SK-N-SH (cell line): ENCODE results near the gene SLCO3A1. TPM values are rescaled to one million over a fixed set of nuclear protein-coding genes. Genes with fewer than 3 reads are reported as not detected.

Experiments
- CTCF ChIA-PET: fragments of 300-600, 350-600 bp; formaldehyde crosslinking; extraction: SDS; loops from one replicate; lab custom pipeline; 2021; lab: Yijun Ruan, JAX
- POLR2A ChIA-PET: fragments of 350-600 bp; sonication (Branson Sonifier 250); formaldehyde crosslinking; extraction: SDS; loops from one replicate; lab custom pipeline; 2020; ENCODE audit warnings: antibody characterized with exemption, inconsistent platforms; lab: Yijun Ruan, JAX
- DNase-seq: peaks from one replicate; pipeline ENCODE4 v3.0.0; 2012
- H2AFZ ChIP-seq: fragments of 200-600 bp; sonication (generic); 2 replicates; pipeline ENCODE4 v1.8.1; 2016; ENCODE audit warnings: antibody characterized with exemption, mild to moderate bottlenecking, low read depth
- H3F3A ChIP-seq: fragments of 200-600 bp; sonication (generic); replicated peaks from 2 replicates; pipeline ENCODE3; 2016; ENCODE audit warnings: antibody characterized with exemption, mild to moderate bottlenecking; ENCODE audit not compliant: insufficient read depth
- H3K27ac ChIP-seq, 2 experiments: fragments of 200-500 bp in 1 of 2; fragments of 200-600 bp in 1 of 2; sonication (Bioruptor generic) in 1 of 2; sonication (generic), shearing (Covaris generic) in 1 of 2; 2 replicates each; pipeline versions ENCODE4 v1.5.1 to v1.6.1; 2014 to 2016; ENCODE audit warnings: low read depth in 2 of 2, inconsistent platforms in 1 of 2, low read length in 1 of 2, mild to moderate bottlenecking in 1 of 2, mixed read lengths in 1 of 2
- H3K27me3 ChIP-seq: fragments of 200-600 bp; sonication (generic), shearing (Covaris generic); 2 replicates; pipeline ENCODE4 v1.6.1; 2016; ENCODE audit warnings: mixed run types; ENCODE audit not compliant: insufficient read depth
- H3K36me3 ChIP-seq, 2 experiments: fragments of 200-500 bp in 1 of 2; fragments of 200-600 bp in 1 of 2; sonication (Bioruptor generic) in 1 of 2; sonication (generic) in 1 of 2; replicated peaks in 1 of 2; 2 replicates each; pipeline versions ENCODE3 to v1.5.1; 2014 to 2016; ENCODE audit warnings: low read length in 1 of 2, mild to moderate bottlenecking in 1 of 2; ENCODE audit not compliant: insufficient read depth in 2 of 2, control insufficient read depth in 1 of 2
- H3K4me1 ChIP-seq, 2 experiments: fragments of 200-500 bp in 1 of 2; fragments of 200-600 bp in 1 of 2; sonication (Bioruptor generic) in 1 of 2; sonication (generic), shearing (Covaris generic) in 1 of 2; 2 replicates each; pipeline versions ENCODE4 v1.5.1 to v1.6.1; 2014 to 2016; ENCODE audit warnings: low read depth in 1 of 2, low read length in 1 of 2, mixed run types in 1 of 2; ENCODE audit not compliant: insufficient read depth in 2 of 2, control insufficient read depth in 1 of 2
- H3K4me2 ChIP-seq: fragments of 200-600 bp; sonication (generic), shearing (Covaris generic); 2 replicates; pipeline ENCODE4 v1.6.1; 2017; ENCODE audit warnings: mixed run types
- H3K4me3 ChIP-seq, 2 experiments: fragments of 200-500 bp in 1 of 2; fragments of 200-600 bp in 1 of 2; sonication (Bioruptor generic) in 1 of 2; sonication (generic), shearing (Covaris generic) in 1 of 2; 2 replicates each; pipeline versions ENCODE4 v1.5.1 to v1.8.1; 2014 to 2016; ENCODE audit warnings: low read depth in 2 of 2, inconsistent platforms in 1 of 2, low read length in 1 of 2, mild to moderate bottlenecking in 1 of 2, mixed read lengths in 1 of 2, moderate library complexity in 1 of 2
- H3K79me2 ChIP-seq: fragments of 200-600 bp; sonication (generic); 2 replicates; pipeline ENCODE4 v1.8.1; 2017; ENCODE audit warnings: mild to moderate bottlenecking; ENCODE audit not compliant: insufficient read depth
- H3K9ac ChIP-seq: fragments of 200-600 bp; sonication (generic); 2 replicates; pipeline ENCODE4 v1.6.1; 2017; ENCODE audit warnings: mixed run types
- H3K9me2 ChIP-seq: fragments of 200-600 bp; sonication (generic); 2 replicates; pipeline ENCODE4 v1.6.1; 2017; ENCODE audit warnings: mixed run types
- H3K9me3 ChIP-seq: fragments of 200-600 bp; sonication (generic); 2 replicates; pipeline ENCODE4 v1.6.1; 2017; ENCODE audit warnings: mixed run types, mild to moderate bottlenecking, moderate library complexity
- H4K20me1 ChIP-seq: fragments of 200-600 bp; sonication (generic); 2 replicates; pipeline ENCODE4 v1.6.1; 2017; ENCODE audit warnings: mild to moderate bottlenecking, mixed run types; ENCODE audit not compliant: insufficient read depth
- CHD2 ChIP-seq: fragments of 150-350 bp; IDR thresholded peaks from 2 replicates; pipeline ENCODE4 v1.6.1; 2018; ENCODE audit warnings: low read length; ENCODE audit not compliant: partially characterized antibody
- ELF1 ChIP-seq: IDR thresholded peaks from 2 replicates; pipeline ENCODE4 v1.4.0; 2012
- EZH2phosphoT487 ChIP-seq: fragments of 200-600 bp; sonication (generic); IDR thresholded peaks from 2 replicates; pipeline ENCODE4 v1.6.1; 2017; ENCODE audit warnings: low read depth, mixed run types, mild to moderate bottlenecking, antibody characterized with exemption, moderate library complexity, borderline replicate concordance
- FOXM1 ChIP-seq: IDR thresholded peaks from 2 replicates; pipeline ENCODE4 v1.4.0; 2012; ENCODE audit warnings: low read depth, mild to moderate bottlenecking
- JUND ChIP-seq: IDR thresholded peaks from 2 replicates; pipeline ENCODE4 v1.4.0; 2012
- MEF2A ChIP-seq: IDR thresholded peaks from 2 replicates; pipeline ENCODE4 v1.4.0; 2012; ENCODE audit warnings: low read depth, borderline replicate concordance
- MXI1 ChIP-seq: IDR thresholded peaks from 2 replicates; pipeline ENCODE4 v1.6.1; 2012; ENCODE audit warnings: mild to moderate bottlenecking, low read depth, low read length, improper control_type of control experiment
- POLR2AphosphoS5 ChIP-seq: IDR thresholded peaks from 2 replicates; pipeline ENCODE4 v1.6.1; 2012; ENCODE audit warnings: low read depth, low read length
- RAD21 ChIP-seq: IDR thresholded peaks from 2 replicates; pipeline ENCODE4 v1.6.1; 2012; ENCODE audit warnings: mild to moderate bottlenecking, low read length
- RCOR1 ChIP-seq: fragments of 150-350 bp; IDR thresholded peaks from 2 replicates; pipeline ENCODE4 v1.6.1; 2017; ENCODE audit warnings: antibody characterized with exemption, low read length
- RFX5 ChIP-seq: IDR thresholded peaks from 2 replicates; pipeline ENCODE4 v1.6.1; 2012; ENCODE audit warnings: mild to moderate bottlenecking, improper control_type of control experiment, low read length
- RXRA ChIP-seq: IDR thresholded peaks from 2 replicates; pipeline ENCODE4 v1.4.0; 2012; ENCODE audit warnings: low read depth, mild to moderate bottlenecking, borderline replicate concordance
- SIN3A ChIP-seq: IDR thresholded peaks from 2 replicates; pipeline ENCODE4 v1.6.1; 2012; ENCODE audit warnings: low read depth, mild to moderate bottlenecking, low read length, moderate library complexity, borderline replicate concordance
- SMC3 ChIP-seq: IDR thresholded peaks from 2 replicates; pipeline ENCODE4 v1.6.1; 2012; ENCODE audit warnings: low read depth, low read length, improper control_type of control experiment
- TAF1 ChIP-seq: IDR thresholded peaks from 2 replicates; pipeline ENCODE4 v1.6.1; 2012; ENCODE audit warnings: low read depth, mild to moderate bottlenecking, low read length, moderate library complexity, borderline replicate concordance
- WGBS: methylation state at CpG from one replicate; pipeline ENCODE4 v1.1.6; 2017; ENCODE audit warnings: low lambda C conversion rate; 5-methylcytosine and 5-hydroxymethylcytosine counted together
- polyA plus RNA-seq, 3 experiments: library from polyadenylated mRNA; depleted of rRNA; stranded (reverse); fragments of >200 nt; gene quantifications; 2 replicates each; pipeline ENCODE4 v1.2.3, GENCODE V29; 2012
- TF ChIP-seq, protein P1 (sequence below): IDR thresholded peaks from 2 replicates; pipeline ENCODE4 v1.4.0; 2012; ENCODE audit warnings: low read depth, borderline replicate concordance
- TF ChIP-seq, protein P2 (sequence below): IDR thresholded peaks from 2 replicates; pipeline ENCODE4 v1.6.1; 2012; ENCODE audit warnings: mild to moderate bottlenecking, low read depth, low read length, moderate library complexity
- TF ChIP-seq, protein P3 (sequence below): IDR thresholded peaks from 2 replicates; pipeline ENCODE4; 2012
- TF ChIP-seq, protein P4 (sequence below): IDR thresholded peaks from 2 replicates; pipeline ENCODE4 v1.4.0; 2012; ENCODE audit warnings: low read depth

Gene SLCO3A1
- polyA plus RNA-seq, 1 of the 3 experiments (the other 2 are of a cell fraction) = 19.7 TPM

DNA sequence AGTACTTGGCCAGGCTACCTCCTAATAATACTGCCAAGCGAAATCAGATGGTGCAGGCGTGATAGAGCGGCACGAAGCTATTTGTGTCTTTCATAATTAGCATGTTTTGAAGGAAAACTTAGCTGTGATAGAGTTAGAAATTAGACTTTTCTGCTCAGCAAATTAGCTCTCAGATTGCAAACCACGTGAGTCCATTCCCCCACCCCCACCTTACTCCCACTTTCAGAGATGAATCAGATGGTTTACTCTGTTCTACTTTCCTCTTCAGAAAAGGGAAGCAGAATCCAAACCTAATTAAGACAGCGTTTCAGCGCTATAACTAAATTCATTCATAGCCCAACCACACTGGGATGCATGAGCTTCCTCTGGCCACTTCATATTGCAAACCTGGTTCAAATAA is 214.6 kb downstream of the SLCO3A1 start:
- no peak overlapping the region for H2AFZ ChIP-seq
- no peak for DNase-seq
- H3K36me3 ChIP-seq = no peaks in the 10 kb centered on the region
- H3K9ac ChIP-seq = no peak overlapping the region
- 73% methylated on average over 7 of the region's 7 CpGs for whole genome bisulfite sequencing
- POLR2A ChIA-PET = no interaction called here
- no peaks in the 10 kb centered on the region for H4K20me1 ChIP-seq
- TF ChIP-seq POLR2AphosphoS5 = no peak
- TF ChIP-seq, protein P1, sequence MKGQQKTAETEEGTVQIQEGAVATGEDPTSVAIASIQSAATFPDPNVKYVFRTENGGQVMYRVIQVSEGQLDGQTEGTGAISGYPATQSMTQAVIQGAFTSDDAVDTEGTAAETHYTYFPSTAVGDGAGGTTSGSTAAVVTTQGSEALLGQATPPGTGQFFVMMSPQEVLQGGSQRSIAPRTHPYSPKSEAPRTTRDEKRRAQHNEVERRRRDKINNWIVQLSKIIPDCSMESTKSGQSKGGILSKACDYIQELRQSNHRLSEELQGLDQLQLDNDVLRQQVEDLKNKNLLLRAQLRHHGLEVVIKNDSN = peak; percentile 71; the same call in 1 of the 2 replicates
- H3F3A ChIP-seq = peaks cover 9% of the 10 kb centered on the region
- H3K27ac ChIP-seq = peak overlapping the region in 1 of 2 experiments; percentile 4; a peak in 1 of 4 replicates
- no peak overlapping the region for H3K4me3 ChIP-seq
- H3K9me2 ChIP-seq = no peaks in the 10 kb centered on the region
- peaks cover 5% of the 10 kb centered on the region; the same call in 1 of the 2 replicates for H3K79me2 ChIP-seq
- CTCF ChIA-PET = interaction anchor here (0.7 to 2.5 kb wide), 7 partner anchors 9 to 766 kb away, joined by 3 to 20 read pairs (median 5); no protein-coding TSS in a partner anchor
- no peaks in the 10 kb centered on the region for H3K27me3 ChIP-seq
- peaks cover 13 to 22% of the 10 kb centered on the region in 2 experiments for H3K4me1 ChIP-seq
- H3K9me3 ChIP-seq = no peaks in the 10 kb centered on the region
- peak overlapping the region; percentile 13; the same call in 1 of the 2 replicates for H3K4me2 ChIP-seq

DNA sequence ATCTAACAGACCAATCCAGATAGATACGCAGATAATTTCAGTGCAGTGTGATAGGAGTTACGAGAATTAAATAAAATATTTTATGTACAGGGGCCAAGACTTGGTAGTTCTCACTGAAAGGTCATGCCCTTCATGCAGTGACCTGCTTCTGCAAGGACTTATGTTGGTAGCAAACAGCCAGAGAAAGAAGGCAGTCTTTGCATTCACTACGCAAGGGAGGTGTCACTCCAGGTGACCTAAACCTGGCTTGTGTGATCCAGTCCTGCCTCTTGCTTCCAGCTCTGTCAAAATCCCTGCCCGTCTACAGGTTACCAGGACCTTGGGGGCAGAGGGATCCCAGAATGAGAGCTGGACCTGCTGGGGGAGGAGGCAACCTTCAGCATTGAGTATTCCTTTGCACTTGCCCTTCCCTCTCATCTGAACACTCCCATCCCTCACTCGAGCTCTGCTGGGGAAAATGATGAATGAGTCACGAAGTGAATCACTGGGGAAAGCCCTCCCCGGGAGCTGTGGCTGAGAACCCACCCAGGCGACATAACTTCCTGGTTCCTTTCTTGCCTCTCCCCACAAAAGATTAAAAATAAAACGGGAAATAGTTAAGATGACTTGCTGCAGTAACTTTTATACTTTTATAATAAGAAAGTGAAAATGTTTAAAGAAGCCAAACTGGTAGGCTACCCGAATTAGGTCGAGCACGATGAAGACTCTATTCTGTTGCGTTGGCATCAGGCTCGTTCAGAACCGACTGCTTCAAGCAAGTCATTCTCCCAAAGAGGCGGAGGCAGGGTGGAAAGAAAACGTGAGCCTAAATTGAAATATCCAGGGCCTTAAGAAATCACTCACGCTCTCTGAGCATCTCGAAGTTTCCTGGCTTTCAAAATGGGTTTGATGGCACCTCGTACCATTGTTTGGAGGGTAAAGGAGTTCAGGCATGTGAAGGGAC is 216.1 kb downstream of the SLCO3A1 start:
- peaks cover 13 to 22% of the 10 kb centered on the region in 2 experiments for H3K4me1 ChIP-seq
- no peaks in the 10 kb centered on the region for H3K27me3 ChIP-seq
- no peak for DNase-seq
- peak overlapping the region; percentile 67 for H3K4me2 ChIP-seq
- H3K4me3 ChIP-seq = peak overlapping the region in 1 of 2 experiments; percentile 9; a peak in 1 of 4 replicates
- H3K9me2 ChIP-seq = no peaks in the 10 kb centered on the region
- H3F3A ChIP-seq = peaks cover 9% of the 10 kb centered on the region
- no peaks in the 10 kb centered on the region for H3K36me3 ChIP-seq
- H3K79me2 ChIP-seq = peaks cover 5% of the 10 kb centered on the region; the same call in 1 of the 2 replicates
- H3K9me3 ChIP-seq = no peaks in the 10 kb centered on the region
- CTCF ChIA-PET = interaction anchor here (0.6 to 2.5 kb wide), 4 partner anchors 8 to 214 kb away, joined by 3 to 20 read pairs (median 5); no protein-coding TSS in a partner anchor
- H2AFZ ChIP-seq = peak overlapping the region; percentile 75
- H3K9ac ChIP-seq = peak overlapping the region; percentile 37; the same call in 1 of the 2 replicates
- H4K20me1 ChIP-seq = no peaks in the 10 kb centered on the region
- POLR2A ChIA-PET = no interaction called here
- WGBS = 43% methylated on average over 20 of the region's 20 CpGs
- H3K27ac ChIP-seq = peak overlapping the region in 1 of 2 experiments; percentile 91; a peak in 2 of 4 replicates
- no peak for TF ChIP-seq EZH2phosphoT487
- TF ChIP-seq, protein P2, sequence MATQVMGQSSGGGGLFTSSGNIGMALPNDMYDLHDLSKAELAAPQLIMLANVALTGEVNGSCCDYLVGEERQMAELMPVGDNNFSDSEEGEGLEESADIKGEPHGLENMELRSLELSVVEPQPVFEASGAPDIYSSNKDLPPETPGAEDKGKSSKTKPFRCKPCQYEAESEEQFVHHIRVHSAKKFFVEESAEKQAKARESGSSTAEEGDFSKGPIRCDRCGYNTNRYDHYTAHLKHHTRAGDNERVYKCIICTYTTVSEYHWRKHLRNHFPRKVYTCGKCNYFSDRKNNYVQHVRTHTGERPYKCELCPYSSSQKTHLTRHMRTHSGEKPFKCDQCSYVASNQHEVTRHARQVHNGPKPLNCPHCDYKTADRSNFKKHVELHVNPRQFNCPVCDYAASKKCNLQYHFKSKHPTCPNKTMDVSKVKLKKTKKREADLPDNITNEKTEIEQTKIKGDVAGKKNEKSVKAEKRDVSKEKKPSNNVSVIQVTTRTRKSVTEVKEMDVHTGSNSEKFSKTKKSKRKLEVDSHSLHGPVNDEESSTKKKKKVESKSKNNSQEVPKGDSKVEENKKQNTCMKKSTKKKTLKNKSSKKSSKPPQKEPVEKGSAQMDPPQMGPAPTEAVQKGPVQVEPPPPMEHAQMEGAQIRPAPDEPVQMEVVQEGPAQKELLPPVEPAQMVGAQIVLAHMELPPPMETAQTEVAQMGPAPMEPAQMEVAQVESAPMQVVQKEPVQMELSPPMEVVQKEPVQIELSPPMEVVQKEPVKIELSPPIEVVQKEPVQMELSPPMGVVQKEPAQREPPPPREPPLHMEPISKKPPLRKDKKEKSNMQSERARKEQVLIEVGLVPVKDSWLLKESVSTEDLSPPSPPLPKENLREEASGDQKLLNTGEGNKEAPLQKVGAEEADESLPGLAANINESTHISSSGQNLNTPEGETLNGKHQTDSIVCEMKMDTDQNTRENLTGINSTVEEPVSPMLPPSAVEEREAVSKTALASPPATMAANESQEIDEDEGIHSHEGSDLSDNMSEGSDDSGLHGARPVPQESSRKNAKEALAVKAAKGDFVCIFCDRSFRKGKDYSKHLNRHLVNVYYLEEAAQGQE = no peak
- TF ChIP-seq SMC3 = no peak
- peak; percentile 29; the same call in 1 of the 2 replicates for TF ChIP-seq MEF2A
- peak; percentile 91 for TF ChIP-seq JUND
- no peak for TF ChIP-seq CHD2
- peak; percentile 79 for TF ChIP-seq ELF1
- TF ChIP-seq, protein P3, sequence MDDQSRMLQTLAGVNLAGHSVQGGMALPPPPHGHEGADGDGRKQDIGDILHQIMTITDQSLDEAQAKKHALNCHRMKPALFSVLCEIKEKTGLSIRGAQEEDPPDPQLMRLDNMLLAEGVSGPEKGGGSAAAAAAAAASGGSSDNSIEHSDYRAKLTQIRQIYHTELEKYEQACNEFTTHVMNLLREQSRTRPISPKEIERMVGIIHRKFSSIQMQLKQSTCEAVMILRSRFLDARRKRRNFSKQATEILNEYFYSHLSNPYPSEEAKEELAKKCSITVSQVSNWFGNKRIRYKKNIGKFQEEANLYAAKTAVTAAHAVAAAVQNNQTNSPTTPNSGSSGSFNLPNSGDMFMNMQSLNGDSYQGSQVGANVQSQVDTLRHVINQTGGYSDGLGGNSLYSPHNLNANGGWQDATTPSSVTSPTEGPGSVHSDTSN = peak; percentile 62; the same call in 1 of the 2 replicates
- TF ChIP-seq SIN3A = no peak
- no peak for TF ChIP-seq TAF1
- TF ChIP-seq RCOR1 = no peak
- 0 out of 2 replicates have a peak, but pooled peaks have one; percentile 35 for TF ChIP-seq RXRA
- TF ChIP-seq POLR2AphosphoS5 = peak; percentile 39; the same call in 1 of the 2 replicates
- TF ChIP-seq, protein P4, sequence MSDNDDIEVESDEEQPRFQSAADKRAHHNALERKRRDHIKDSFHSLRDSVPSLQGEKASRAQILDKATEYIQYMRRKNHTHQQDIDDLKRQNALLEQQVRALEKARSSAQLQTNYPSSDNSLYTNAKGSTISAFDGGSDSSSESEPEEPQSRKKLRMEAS = peak; percentile 45; the same call in 1 of the 2 replicates
- no peak for TF ChIP-seq RAD21
- no peak for TF ChIP-seq MXI1
- TF ChIP-seq RFX5 = no peak
- TF ChIP-seq FOXM1 = no peak
